ENCODE measurements around the gene ADCY5.

DNA sequence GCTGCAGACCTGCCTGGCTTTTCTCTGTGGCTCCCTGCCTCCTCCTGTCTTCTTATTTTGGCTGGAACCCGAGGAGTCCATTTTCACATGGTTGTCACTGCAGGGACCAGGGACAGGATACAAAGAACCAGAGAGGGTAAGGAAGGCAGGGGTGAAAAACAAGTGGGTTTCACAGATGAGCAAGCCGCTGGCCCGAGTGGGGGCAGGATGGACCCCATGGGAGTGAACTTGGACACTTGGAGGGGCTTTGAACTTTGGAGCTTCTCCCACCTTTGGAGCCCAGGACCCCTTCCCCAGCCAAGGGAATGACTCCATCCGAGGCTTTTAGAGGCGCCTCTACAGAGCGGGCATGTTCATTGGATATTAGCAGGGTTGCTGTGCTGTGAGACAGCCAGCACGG, 26.9 kb upstream of the ADCY5 start:
- no peak for TF ChIP-seq CTCF (IDR thresholded peaks at IDR 0.05)
- no peak for TF ChIP-seq POLR2A (IDR thresholded peaks at IDR 0.05)
- TF ChIP-seq POLR2AphosphoS5 (IDR thresholded peaks at IDR 0.05), result no peak
